ENCODE results near the gene GDF11.

The GDF11 gene

DNA sequence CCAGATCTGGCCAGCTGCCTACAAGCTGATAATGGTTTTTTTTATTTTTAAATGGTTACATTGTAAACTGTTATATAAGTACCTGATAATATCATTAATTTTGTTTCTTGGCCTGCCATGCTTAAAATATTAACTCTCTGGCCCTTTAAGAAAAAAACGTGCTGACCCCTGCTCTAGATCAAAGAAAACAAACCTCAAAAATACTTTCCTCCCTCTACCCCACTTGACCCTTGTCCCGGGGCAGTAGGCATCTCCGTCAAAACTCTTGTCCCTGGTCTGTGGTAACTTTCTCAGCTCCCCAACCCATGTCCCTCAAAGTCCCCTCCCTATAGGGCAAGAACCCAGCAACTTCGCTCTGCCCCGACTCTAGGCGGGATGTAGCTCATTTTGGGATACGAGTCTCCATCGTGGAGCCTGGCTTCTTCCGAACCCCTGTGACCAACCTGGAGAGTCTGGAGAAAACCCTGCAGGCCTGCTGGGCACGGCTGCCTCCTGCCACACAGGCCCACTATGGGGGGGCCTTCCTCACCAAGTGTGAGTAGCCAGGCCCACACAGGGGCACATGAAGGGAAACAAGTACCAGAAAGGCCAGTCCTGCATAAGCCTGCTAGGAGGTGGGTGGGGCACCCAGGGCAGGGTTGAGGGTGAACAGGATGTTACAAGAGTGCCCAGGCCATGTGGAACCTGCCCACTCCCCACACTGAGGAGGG lies 19.3 kb upstream of the GDF11 start:
- DNase-seq (ENCODE audit: low read depth) = no peak

DNA sequence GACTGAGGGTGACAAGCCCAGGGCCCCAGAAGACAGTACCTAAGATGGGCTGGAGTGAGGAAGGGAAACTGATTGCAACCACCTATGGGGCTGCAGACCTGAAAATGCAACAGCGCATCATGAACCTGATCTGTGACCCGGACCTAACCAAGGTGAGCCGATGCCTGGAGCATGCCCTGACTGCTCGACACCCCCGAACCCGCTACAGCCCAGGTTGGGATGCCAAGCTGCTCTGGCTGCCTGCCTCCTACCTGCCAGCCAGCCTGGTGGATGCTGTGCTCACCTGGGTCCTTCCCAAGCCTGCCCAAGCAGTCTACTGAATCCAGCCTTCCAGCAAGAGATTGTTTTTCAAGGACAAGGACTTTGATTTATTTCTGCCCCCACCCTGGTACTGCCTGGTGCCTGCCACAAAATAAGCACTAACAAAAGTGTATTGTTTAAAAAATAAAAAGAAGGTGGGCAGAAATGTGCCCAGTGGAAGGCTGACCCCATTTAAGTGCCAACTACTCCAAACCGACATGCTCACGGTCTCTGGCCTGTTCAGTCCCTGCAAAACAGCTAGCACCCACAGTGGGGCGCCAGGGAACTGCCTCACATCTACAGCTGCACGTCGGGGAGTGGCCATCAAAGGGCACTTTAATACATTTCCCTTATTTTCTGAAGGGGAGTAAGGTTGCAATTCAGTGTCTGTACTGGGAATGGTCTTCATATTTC lies 18.5 kb upstream of the GDF11 start:
- peak; percentile 61 for DNase-seq (ENCODE audit: low read depth)

DNA sequence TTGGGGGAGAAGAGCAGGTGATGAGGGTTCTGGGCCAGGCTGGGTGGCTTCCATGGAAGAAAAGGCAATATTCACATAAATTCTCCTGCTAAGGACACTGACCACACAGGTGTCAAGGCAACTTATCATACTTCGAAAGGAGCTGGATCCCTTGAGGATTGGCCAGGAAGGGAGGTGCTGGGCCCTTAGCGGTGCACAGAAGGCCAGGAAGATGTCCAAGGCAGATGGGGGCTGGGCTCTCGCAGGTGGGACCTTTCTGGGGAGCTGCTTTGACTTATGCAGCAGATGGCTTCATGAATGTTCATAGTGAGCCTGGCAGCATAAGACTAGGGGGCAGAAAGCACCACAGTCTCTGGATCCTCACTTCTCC lies 18.0 kb upstream of the GDF11 start:
- no peak for DNase-seq (ENCODE audit: low read depth)

DNA sequence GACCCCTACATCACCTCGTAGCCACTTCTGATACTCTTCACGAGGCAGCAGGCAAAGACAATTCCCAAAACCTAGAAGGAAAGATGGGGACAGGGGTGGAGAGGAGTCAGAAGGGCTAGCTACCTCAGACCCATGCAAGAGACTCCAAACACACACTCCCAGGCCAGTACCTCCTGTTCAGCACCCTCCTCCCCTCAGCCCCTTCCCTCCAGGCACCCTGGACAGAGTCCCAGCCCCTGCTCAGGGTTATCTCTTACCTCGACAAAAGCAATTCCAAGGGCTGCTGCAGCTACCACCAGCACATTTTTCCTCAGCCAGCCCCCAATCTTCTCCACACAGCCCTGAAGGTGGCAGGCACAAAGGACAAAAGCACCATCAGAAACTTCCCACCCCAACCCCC lies 17.4 kb upstream of the GDF11 start:
- DNase-seq (ENCODE audit: low read depth) = no peak

DNA sequence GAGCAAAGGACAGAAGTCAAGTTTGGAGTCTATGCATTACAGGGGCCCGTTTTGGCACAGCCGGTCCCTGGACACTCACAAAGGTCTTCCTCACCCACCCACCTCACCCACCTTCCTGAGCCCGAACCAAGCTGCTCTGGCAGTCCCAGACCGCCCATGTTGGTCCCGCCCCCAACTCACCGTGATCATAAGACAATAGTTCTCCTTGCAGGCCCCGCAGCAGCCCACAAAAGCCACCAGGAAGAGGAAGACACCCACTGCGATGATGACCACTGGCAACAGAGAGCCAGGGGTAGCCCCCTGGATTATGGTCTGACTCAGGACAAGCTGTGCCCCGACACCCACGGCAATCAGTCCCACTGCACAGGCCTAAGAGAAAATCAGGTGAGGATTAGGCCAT lies 16.0 kb upstream of the GDF11 start:
- no peak for DNase-seq (ENCODE audit: low read depth)

DNA sequence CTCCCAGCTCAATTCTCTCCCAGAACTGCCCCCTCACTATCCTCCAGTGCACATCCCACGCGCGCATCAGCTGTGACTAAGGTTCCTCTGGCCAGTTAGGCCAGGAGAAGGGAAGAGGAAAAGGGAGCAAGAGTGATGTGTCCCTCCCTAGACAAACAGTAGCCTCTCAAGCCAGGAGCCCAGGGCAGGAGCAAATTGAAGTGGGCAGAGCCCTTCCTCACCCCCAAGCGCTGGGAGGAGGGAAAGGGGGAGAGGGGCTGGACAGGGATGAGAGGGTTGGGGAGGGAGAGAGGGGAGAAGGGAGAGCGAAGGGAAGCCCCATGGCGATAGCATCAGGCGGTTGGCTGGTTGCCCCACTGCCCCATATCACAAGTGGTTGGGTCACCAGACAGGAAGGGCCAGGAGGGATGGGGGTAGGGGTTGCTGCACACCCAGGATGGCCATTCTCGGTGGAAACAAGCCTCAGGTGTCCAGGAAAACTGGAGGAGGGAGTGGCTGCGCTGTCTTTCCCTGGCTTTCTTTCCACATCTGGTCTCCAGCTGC lies 15.2 kb upstream of the GDF11 start:
- DNase-seq (ENCODE audit: low read depth) = no peak

DNA sequence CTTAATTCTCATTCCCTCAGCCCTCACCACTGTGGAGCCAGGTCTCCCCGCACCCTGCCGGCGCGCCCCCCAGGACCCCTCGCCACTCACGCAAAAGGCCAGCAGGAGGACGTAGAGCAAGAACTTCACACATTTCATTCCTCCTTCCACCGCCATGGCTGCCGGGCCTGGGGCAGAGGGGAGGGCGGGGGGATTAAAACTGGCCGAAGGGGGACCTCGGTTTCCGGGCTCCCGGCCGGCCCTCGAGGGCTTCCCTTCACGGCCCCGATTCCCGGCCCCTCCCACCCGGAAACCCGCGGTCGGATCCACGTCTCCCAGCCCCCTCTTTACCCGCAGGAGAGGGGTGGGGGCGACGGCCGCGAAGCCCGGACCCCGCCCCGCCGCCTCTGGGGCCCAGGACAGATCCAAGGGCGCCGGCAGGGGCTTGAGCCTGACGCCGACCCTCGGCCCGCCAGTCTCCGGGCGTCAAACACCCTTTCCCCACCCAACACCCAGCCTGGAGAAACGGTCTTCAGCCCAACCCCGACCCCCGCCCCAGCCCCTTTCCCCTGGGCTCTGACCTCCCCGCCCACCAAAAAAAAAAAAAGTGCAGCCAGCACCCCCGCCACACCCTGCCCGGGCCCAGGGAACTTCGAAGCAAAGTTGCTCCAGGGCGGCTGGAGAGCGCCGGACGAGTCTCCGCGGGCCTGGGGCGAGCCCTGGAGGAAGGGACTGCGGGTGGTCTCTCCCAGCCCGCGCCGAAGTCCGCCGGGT lies 14.6 kb upstream of the GDF11 start:
- DNase-seq (ENCODE audit: low read depth) = no peak

DNA sequence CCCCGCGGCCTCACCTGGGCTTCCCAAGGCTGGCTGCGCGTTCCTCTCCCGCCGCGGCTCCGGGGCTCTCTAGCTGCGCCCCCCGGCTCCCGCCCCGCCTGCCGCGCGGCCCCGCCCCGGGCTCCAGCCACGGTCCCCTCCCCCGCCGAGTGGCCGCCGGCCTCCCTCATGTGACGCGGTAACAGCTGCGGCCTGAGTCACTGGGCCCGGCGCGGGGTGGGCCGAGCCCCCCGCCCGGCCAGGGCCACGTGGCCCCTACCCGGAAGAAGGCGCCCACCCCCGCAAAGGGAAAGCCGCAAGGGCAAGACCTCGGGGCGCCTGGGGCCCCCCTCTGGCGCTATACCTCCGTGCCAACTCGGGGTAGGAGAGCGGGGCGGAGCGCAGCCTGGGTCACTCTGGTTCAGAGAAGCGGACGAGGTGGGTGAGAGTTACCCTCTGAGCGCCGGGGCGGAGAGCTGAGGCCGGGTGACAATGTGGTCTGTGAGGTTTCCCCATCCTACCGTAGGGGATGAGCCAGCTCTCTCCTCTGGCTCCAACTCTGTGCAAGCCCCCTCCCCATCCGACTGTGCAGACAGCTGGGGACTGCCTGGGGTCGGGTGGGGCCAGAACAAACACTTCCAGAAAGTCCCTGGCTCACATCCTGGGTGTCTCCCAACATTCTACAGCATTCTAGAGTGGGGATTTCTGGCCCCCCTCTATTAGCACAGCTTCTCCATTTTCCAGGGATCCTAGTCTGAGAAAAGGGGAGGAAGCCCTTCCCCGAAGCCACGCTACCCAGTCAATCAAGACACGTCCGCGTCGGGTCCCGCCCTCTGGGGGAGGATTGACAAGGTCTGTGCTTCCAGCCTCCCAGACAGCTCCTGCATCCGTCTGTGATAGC lies 13.7 kb upstream of the GDF11 start, which contains the start of gene CD63:
TSS of gene CD63 (minus strand) at position 71 of the 880 bp plus-strand sequence. CDS start 668 bp downstream, outside the sequence.
- DNase-seq (ENCODE audit: low read depth) = peak; percentile 78

DNA sequence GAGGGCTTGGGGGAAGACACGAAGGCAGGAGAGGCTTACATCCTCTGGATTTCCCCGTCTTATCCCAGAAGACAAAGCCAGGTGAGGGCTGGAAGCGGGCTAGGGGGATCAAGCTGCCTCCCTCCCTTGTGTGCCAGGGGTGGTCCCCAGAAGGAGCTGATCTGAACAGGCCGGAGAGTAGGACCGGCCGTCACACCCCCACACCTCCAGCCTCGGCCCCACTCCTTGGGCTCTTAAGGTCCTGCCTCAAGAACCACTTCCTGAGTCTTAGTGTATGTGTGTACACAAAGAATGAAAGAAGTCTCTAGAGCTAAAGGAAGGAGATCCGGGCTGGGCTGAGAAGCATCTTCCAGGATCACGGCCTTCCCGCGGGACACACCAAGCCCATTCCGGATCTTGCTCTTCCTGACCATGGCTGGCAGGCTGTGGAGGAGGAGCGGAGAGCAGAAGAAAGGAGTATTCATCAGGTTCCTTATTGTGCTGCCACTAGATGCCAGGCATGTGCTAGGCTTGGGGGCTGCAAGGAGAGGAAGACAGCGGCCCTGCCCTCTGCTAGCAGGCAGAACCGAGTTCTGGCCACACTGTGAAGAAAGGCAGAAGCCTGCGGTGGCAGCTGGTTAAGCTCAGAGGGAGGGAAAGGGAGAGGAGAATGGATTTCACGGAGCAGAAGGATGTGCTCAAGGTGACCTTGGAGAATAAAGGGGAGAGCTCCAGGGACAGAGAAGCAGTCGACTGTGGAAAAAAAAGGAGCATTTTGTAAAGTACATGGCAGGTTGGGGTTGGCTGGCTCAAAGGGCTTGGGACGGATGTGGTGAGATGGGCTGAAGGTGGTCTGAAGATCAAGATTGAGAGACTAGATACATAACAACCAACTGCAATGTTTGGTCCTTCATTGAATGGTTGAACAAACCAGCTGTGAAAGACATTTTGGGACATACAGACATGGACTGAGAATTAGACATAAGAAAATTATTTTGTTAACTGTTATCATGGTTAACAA lies 12.8 kb upstream of the GDF11 start:
- DNase-seq (ENCODE audit: low read depth) = no peak

DNA sequence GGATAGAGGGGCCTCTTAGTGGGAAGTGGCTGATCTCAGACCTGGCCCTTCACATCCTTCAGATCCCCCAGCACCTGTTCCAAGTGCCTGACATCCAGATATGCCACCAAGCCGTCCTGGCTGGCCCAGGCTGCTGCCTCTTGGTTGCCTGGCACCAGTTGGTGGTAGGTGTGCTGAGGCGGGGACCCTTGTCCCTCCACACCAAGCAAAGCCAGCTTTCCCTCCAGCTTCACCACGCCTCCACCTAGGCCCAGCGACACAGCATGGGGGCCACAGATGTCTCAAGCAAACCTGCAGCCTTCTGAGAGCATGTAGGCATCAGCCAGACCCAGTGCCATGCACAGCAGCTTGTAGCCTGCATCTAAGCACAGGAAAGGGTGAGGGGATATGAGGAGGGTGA lies 10.6 kb upstream of the GDF11 start:
- DNase-seq (ENCODE audit: low read depth) = no peak

DNA sequence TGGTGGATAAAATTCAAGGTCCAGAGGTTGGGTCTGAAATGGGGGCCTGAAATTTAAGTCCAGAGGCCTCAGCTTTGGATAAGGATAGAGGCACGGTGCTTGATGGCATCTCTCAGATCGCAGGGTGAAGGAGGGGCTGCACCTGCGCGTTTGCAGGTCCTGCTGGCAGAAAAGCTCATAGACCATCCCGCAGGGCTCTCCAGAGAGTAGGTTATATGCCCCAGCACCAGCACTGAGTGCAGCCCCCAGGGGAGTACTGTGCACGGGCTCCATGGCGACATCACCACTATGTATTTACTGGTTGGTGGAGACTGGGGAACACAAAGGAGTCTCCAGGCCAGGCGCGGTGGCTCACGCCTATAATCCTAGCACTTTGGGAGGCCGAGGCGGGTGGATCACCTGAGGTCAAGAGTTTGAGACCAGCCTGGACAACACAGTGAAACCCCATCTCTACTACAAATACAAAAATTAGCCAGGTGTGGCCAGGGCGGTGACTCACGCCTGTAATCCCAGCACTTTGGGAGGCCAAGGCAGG lies 9.8 kb upstream of the GDF11 start:
- no peak for DNase-seq (ENCODE audit: low read depth)

DNA sequence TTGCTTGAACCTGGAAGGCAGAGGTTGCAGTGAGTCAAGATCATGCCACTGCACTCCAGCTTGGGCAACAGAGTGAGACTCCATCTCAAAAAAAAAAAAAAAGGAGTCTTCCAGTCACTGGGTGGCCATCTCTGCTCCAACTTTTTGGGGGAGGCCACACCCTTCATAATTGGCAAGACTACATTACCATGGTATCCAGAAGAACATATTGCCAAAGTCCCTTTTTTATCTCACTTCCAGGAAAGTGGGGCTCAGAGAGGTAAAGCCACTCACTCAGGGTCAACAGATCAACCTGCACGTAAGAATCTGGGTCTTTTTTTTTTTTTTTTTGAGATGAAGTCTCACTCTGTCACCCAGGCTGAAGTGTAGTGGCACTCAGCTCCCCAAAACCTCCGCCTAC lies 9.1 kb upstream of the GDF11 start:
- DNase-seq (ENCODE audit: low read depth) = no peak

DNA sequence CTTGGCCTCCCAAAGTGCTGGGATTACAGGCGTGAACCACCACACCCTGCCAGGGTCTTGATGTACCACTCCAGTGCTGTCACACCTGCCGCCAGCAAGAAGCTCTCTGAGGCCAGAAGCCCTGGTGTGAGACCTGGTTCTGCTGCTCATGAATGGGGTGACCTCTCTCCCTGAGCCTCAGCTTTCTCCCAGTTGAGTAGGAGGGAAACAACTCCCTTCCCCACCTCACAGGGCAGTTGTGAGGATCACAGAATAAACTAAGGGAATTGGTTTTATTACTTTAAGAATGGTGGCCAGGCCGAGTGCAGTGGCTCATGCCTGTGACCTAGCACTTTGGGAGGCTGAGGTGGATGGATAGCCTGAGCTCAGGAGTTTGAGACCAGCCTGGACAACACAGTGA lies 8.3 kb upstream of the GDF11 start:
- DNase-seq (ENCODE audit: low read depth) = no peak

DNA sequence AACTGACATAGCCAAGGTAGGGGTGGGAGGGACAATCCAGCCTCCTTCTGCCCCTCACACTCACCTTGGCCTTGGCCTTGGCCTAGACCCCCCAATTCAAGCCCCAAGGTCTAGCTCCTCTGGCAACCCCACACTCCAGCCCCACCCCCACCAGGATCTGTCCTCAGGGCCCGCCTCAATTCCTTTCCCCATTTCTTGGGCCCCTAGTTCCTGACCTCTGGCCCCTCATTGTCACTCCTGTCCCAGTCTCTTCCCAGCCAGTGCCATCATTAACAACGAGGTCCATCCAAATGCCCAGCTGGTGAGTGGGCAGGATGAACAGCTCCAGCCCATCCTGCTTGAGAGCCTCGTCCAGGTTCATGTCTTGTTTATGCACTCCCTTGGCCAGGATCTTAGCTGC lies 6.8 kb upstream of the GDF11 start:
- no peak for DNase-seq (ENCODE audit: low read depth)

DNA sequence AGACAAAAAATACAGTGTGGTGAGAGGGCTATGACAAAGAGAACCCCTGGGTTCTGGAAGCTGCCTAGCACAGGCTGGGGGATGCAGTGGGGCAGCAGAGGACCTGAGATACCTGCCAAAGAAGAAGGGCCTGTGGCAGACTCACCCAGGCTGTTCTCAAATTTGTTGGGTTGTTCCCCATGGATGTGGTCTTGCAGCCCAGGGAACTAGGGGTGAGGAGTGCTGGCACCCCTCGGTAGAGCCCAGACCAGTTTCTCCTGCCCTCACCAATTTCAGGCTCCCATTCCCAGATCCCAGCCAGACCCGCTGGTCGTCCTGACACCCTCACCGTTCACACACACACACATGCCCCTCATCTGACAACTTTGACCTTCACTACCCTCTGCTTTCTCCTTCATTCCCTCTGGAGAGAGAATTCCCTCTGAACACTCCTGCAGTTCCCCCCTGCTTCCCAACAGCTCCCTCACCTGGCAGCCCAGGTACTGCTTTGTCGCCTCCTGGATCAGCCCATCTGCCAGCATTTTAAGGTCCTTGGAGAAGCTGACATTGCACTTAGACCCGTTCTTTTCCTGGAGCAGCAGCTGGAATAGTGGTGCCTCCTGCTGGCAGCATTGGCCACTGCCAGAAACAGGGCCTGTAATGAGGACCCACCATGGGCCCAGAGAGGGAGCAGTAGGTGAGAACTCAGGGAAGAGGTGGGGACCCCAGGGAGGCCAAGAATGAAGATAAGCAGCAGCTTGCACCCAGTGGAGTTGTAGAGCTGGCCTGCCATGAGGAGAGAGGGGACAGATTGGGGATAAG lies 5.9 kb upstream of the GDF11 start:
- peak; percentile 60 for DNase-seq (ENCODE audit: low read depth)

DNA sequence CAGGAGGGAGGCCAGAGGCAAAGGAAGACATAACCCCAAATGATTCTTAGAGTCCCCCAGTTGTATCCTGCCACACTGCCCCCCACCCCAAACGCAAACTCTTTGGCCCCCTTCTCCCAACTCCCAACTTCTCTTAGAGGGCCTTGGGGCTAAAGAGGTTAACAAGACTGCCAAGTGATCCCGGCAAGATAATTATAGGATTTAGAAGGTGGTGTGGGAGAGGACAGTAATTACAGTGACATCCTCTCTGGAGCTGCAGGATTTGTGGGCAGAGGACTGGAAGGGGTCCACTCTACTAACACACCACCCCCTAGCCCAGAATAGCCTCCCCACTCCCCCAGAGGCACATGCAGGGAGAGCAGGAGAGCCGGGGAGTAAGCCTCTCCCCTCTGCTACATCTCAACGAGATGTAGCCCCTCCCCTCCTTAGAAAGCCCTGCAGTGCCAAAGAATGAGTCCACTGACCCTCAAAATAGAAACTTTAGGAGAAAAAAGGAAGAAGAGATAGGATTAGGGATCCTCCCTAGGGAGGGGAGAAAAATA lies 5.3 kb upstream of the GDF11 start:
- DNase-seq (ENCODE audit: low read depth) = no peak

DNA sequence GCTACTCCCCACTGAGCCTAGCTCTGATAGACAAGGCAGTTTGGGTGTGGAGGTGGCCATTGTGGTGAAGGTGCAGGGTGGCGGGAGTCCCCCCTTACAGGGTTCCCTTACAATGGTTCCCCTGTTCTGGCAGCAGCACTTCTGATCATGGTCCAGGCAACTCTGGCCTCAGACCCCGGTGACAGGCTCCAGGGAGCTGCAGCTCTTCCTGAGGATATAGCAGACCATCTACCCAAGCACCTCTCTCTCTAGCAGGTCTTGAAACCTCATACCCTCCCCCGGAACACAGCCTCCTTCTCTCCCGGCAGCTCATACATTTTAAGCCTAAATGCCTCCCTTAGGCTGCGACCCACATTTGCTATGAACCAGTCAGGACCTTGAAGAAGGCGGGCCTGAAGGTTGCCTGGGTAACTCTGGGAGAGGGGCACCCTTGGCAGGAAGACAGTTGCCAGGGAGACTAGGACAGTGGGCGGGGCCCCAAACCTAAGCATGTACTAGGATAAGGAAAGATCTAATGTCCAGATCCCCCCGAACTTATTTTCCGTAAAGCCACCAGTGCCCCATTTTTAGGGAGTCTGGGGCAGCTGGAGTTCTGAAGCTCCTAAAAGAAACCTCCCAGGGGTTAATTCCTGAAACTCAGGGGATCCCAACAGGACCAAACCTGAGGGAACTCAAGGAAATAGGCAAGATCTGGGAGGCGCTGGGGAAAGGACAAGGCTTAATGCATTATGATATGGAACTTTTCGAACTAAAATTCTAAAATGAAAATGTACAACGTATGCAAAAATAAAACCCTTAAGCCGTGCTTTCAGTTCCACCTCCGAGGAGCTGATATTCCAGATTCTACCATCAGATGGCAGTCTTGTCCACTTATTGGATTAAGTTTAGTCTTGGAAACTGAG lies 4.5 kb upstream of the GDF11 start:
- peak; percentile 63 for DNase-seq (ENCODE audit: low read depth)

DNA sequence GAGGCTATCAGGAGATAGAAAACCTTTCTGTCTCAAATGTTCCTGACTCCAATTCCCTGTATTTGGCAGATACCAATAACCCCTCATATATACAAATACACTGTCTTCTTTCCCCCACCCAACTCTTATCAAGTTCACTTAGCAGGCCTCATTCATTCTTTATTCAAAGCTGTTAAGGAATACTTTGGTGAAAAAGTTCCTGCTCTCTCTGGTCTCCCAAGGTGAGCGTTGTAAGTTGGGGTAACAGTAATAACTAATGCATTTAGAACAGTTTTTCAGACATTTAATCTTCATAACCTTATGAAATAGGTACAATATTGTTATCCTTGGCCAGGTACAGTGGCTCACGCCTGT lies 3.9 kb upstream of the GDF11 start:
- DNase-seq (ENCODE audit: low read depth) = no peak

Data from activated T-cell treated with anti-CD3 and anti-CD28 coated beads for 48 hours (primary cell).